H1 (cell line): ENCODE measurements around the gene TWF2. TPM values are rescaled to one million over a fixed set of nuclear protein-coding genes. Genes with fewer than 3 reads are reported as not detected.

Source experiments
- CTCF ChIA-PET: fragments of 300-600 bp; sonication (Branson Sonifier 250); formaldehyde crosslinking; loops from one replicate; lab custom pipeline; 2021; ENCODE audit not compliant: partially characterized antibody; lab: Charles Lee
- POLR2A ChIA-PET: fragments of 300-600 bp; sonication (Branson Sonifier 250); formaldehyde crosslinking; loops from one replicate; lab custom pipeline; 2021; ENCODE audit warnings: inconsistent platforms; ENCODE audit not compliant: partially characterized antibody; lab: Charles Lee
- DNase-seq, 2 experiments: peaks; one replicate each; pipeline versions ENCODE4 v3.0.0 to v3.0.0-alpha.2; 2010 to 2022; ENCODE audit warnings: low spot score in 2 of 2, low read depth in 1 of 2, mixed read lengths in 1 of 2
- FAIRE-seq: peaks from 2 replicates; lab custom pipeline; 2011; peaks lifted over from hg19 to GRCh38; lab: Jason Lieb, UNC
- H2AFZ ChIP-seq: 2 replicates; pipeline ENCODE4 v1.8.1; 2012; ENCODE audit warnings: low read length, inconsistent platforms
- H2AK5ac ChIP-seq: 2 replicates; pipeline ENCODE4 v1.6.1; 2013; ENCODE audit warnings: low read depth, low read length
- H2BK120ac ChIP-seq: replicated peaks from 2 replicates; pipeline ENCODE3; 2013; ENCODE audit warnings: low read depth, low read length, inconsistent platforms
- H2BK12ac ChIP-seq: 2 replicates; pipeline ENCODE4 v1.6.1; 2013; ENCODE audit warnings: low read depth, low read length
- H2BK15ac ChIP-seq: 2 replicates; pipeline ENCODE4 v1.6.1; 2013; ENCODE audit warnings: low read length
- H2BK20ac ChIP-seq: 2 replicates; pipeline ENCODE4 v1.6.1; 2013; ENCODE audit warnings: low read length
- H2BK5ac ChIP-seq: 2 replicates; pipeline ENCODE4 v1.6.1; 2013; ENCODE audit warnings: low read depth, low read length
- H3K14ac ChIP-seq: 2 replicates; pipeline ENCODE4 v1.6.1; 2013; ENCODE audit warnings: inconsistent platforms; ENCODE audit not compliant: insufficient read length
- H3K18ac ChIP-seq: 2 replicates; pipeline ENCODE4 v1.6.1; 2013; ENCODE audit warnings: low read length; ENCODE audit errors: extremely low read depth
- H3K23ac ChIP-seq: 2 replicates; pipeline ENCODE4 v1.6.1; 2013; ENCODE audit warnings: inconsistent platforms; ENCODE audit not compliant: insufficient read length
- H3K23me2 ChIP-seq: 2 replicates; pipeline ENCODE4 v1.6.1; 2013; ENCODE audit warnings: low read depth, low read length
- H3K27ac ChIP-seq: 2 replicates; pipeline ENCODE4 v1.6.1; 2011; ENCODE audit warnings: low read depth, low read length, inconsistent platforms
- H3K27me3 ChIP-seq, 4 experiments: replicated peaks in 1 of 4; 1 replicate in 1 of 4; 2 replicates in 3 of 4; pipeline versions ENCODE4 v1.6.1 to v1.8.1; 2011 to 2013; ENCODE audit warnings: low read length in 3 of 4, mild to moderate bottlenecking in 3 of 4, inconsistent platforms in 2 of 4, mixed read lengths in 2 of 4, moderate library complexity in 1 of 4; ENCODE audit not compliant: control insufficient read depth in 3 of 4, insufficient read depth in 3 of 4; ENCODE audit errors: extremely low read depth in 1 of 4
- H3K36me3 ChIP-seq, 4 experiments: 2 replicates each; pipeline versions ENCODE4 v1.6.1 to v1.8.1; 2011 to 2013; ENCODE audit warnings: mild to moderate bottlenecking in 4 of 4, low read length in 3 of 4, moderate library complexity in 2 of 4, control low read depth in 1 of 4, inconsistent platforms in 1 of 4; ENCODE audit not compliant: insufficient read depth in 4 of 4, control insufficient read depth in 2 of 4
- H3K4ac ChIP-seq: replicated peaks from 2 replicates; pipeline ENCODE3; 2013; ENCODE audit warnings: low read length, low read depth, mixed read lengths, inconsistent platforms; ENCODE audit not compliant: insufficient read length
- H3K4me1 ChIP-seq, 4 experiments: replicated peaks in 1 of 4; 1 replicate in 1 of 4; 2 replicates in 3 of 4; pipeline versions ENCODE4 v1.6.1 to v1.8.1; 2011 to 2013; ENCODE audit warnings: low read length in 3 of 4, inconsistent platforms in 2 of 4, mixed read lengths in 1 of 4; ENCODE audit not compliant: insufficient read depth in 4 of 4, control insufficient read depth in 3 of 4
- H3K4me2 ChIP-seq, 2 experiments: 2 replicates each; pipeline versions ENCODE4 v1.6.1 to v1.8.1; 2011 to 2013; ENCODE audit warnings: low read depth in 2 of 2, low read length in 2 of 2, control low read depth in 1 of 2, inconsistent platforms in 1 of 2, mild to moderate bottlenecking in 1 of 2; ENCODE audit not compliant: insufficient read depth in 1 of 2
- H3K4me3 ChIP-seq, 4 experiments: fragments of 200-600, 300-600 bp in 1 of 4; sonication (generic), shearing (Covaris generic), sonication (Bioruptor Twin) in 1 of 4; 2 replicates each; pipeline versions ENCODE4 v1.5.1 to v1.8.1; 2011 to 2016; ENCODE audit warnings: low read length in 4 of 4, low read depth in 3 of 4, control low read depth in 2 of 4, inconsistent platforms in 2 of 4, mild to moderate bottlenecking in 2 of 4, mixed read lengths in 1 of 4, moderate library complexity in 1 of 4; ENCODE audit not compliant: insufficient read depth in 2 of 4; ENCODE audit errors: extremely low read depth in 1 of 4
- H3K56ac ChIP-seq: replicated peaks from 2 replicates; pipeline ENCODE3; 2013; ENCODE audit warnings: low read depth, mild to moderate bottlenecking, mixed read lengths, low read length, inconsistent platforms; ENCODE audit not compliant: insufficient read length
- H3K79me1 ChIP-seq: 2 replicates; pipeline ENCODE4 v1.6.1; 2013; ENCODE audit warnings: low read depth, low read length, control low read depth
- H3K79me2 ChIP-seq, 2 experiments: 2 replicates each; pipeline versions ENCODE4 v1.6.1 to v1.8.1; 2012 to 2013; ENCODE audit warnings: low read length in 2 of 2, mild to moderate bottlenecking in 2 of 2, inconsistent platforms in 1 of 2; ENCODE audit not compliant: insufficient read depth in 2 of 2, control insufficient read depth in 1 of 2
- H3K9ac ChIP-seq, 4 experiments: replicated peaks in 1 of 4; 1 replicate in 1 of 4; 2 replicates in 3 of 4; pipeline versions ENCODE4 v1.6.1 to v1.8.1; 2011 to 2013; ENCODE audit warnings: low read depth in 3 of 4, low read length in 3 of 4, control low read depth in 2 of 4, mild to moderate bottlenecking in 2 of 4, moderate library complexity in 2 of 4, inconsistent platforms in 1 of 4; ENCODE audit errors: extremely low read depth in 1 of 4
- H3K9me3 ChIP-seq, 2 experiments: 2 replicates each; pipeline versions ENCODE4 v1.6.1 to v1.8.1; 2012 to 2013; ENCODE audit warnings: mild to moderate bottlenecking in 2 of 2, moderate library complexity in 2 of 2, control low read depth in 1 of 2, inconsistent platforms in 1 of 2, low read depth in 1 of 2, low read length in 1 of 2, mixed read lengths in 1 of 2; ENCODE audit not compliant: insufficient read depth in 2 of 2
- H4K20me1 ChIP-seq, 2 experiments: replicated peaks in 1 of 2; 2 replicates each; pipeline versions ENCODE3 to v1.8.1; 2011 to 2013; ENCODE audit warnings: inconsistent platforms in 2 of 2, low read length in 2 of 2, mild to moderate bottlenecking in 1 of 2; ENCODE audit not compliant: insufficient read depth in 2 of 2, control insufficient read depth in 1 of 2
- H4K5ac ChIP-seq: 2 replicates; pipeline ENCODE4 v1.6.1; 2013; ENCODE audit warnings: low read length, low read depth, mixed read lengths, inconsistent platforms; ENCODE audit not compliant: insufficient read length
- H4K8ac ChIP-seq: 2 replicates; pipeline ENCODE4 v1.8.0; 2013; ENCODE audit warnings: mild to moderate bottlenecking, moderate library complexity, low read length, inconsistent platforms; ENCODE audit not compliant: insufficient read depth; ENCODE audit errors: extremely low read depth
- H4K91ac ChIP-seq: replicated peaks from 2 replicates; pipeline ENCODE3; 2013; ENCODE audit warnings: low read length, mixed read lengths, inconsistent platforms; ENCODE audit not compliant: insufficient read length
- ASH2L ChIP-seq: fragments of 200-600, 300-600 bp; sonication (generic); IDR thresholded peaks from one replicate; pipeline ENCODE4 v1.7.1; 2017; ENCODE audit warnings: low read length
- BRCA1 ChIP-seq: IDR thresholded peaks from 2 replicates; pipeline ENCODE4 v1.6.1; 2012; ENCODE audit warnings: low read depth, low read length, improper control_type of control experiment
- CEBPB ChIP-seq: IDR thresholded peaks from 2 replicates; pipeline ENCODE4 v1.6.1; 2012; ENCODE audit warnings: low read depth, low read length
- EGR1 ChIP-seq: IDR thresholded peaks from 2 replicates; pipeline ENCODE4 v1.6.1; 2011; ENCODE audit warnings: low read depth, low read length, borderline replicate concordance
- POLR2AphosphoS5 ChIP-seq: IDR thresholded peaks from 2 replicates; pipeline ENCODE4 v1.6.1; 2011; ENCODE audit warnings: low read depth, low read length
- SP1 ChIP-seq: IDR thresholded peaks from 2 replicates; pipeline ENCODE4 v1.6.1; 2011; ENCODE audit warnings: low read depth, low read length
- WGBS, 2 experiments: shearing (Covaris generic) in 1 of 2; methylation state at CpG; one replicate each; pipeline versions ENCODE4 v1.1.6 to v1.1.7; 2013 to 2015; ENCODE audit warnings: low lambda C conversion rate in 2 of 2, mixed read lengths in 2 of 2, inconsistent platforms in 1 of 2, low coverage in 1 of 2, missing lambda C conversion rate in 1 of 2; ENCODE audit not compliant: insufficient replicate concordance in 2 of 2, insufficient coverage in 1 of 2, insufficient read length in 1 of 2; ENCODE audit errors: extremely low coverage in 1 of 2, missing lambda C conversion rate in 1 of 2; 5-methylcytosine and 5-hydroxymethylcytosine counted together
- polyA plus RNA-seq, 7 experiments: library from polyadenylated mRNA; depleted of rRNA in 3 of 7; stranded (reverse) in 5 of 7; unstranded in 2 of 7; fragments of >200 nt in 5 of 7; fragments of 200-250 nt in 2 of 7; gene quantifications; 1 replicate in 5 of 7; 2 replicates in 1 of 7; 4 replicates in 1 of 7; pipeline versions ENCODE4 v1.2.1 to v1.2.3, GENCODE V29; 2011 to 2013; ENCODE audit warnings: missing spikeins in 2 of 7, mixed read lengths in 2 of 7
- total RNA-seq: library from RNA; stranded (reverse); fragmentation: NEBNext Ultra II Directional; extraction: Animal tissue kit (Norgen Biotek cat#: 25700); gene quantifications from 2 replicates; pipeline ENCODE4 v1.2.1, GENCODE V29; 2021

TWF2 gene
- total and polyA plus RNA-seq, 2 of the 8 experiments (the other 6 are each of a cell fraction or from before 2014, with no cell fraction given), result 65.2 to 90.4 TPM

DNA sequence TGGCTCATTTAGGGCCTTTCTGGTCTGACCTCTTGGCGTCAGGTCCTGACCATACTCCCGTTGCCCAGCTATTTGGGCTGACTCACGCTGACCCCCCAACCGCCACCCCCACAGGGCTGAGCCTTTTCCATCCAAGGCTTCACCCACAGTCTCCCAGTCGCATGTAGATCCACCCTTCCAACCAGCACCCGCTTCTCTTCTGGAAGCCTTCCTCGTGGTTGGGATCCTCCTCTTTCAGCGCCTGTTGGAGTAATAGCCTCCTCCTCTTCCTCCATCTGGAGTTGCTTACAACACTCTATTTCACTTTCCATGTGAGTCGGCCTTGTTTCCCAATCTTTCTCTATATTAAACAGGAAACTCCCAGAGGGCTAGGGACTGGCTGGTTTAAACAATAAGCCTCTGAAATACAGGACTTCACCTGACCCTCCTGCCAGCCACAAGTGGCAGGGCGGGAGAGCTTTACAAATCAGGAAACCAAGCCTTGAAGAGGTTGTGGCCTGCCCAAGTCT is 43.1 kb downstream of the TWF2 start:
- H3K9me3 ChIP-seq, result no peaks in the 10 kb centered on the region
- no peak overlapping the region for H3K4me3 ChIP-seq
- H2BK20ac ChIP-seq, result no peak overlapping the region
- H3K79me1 ChIP-seq, result no peaks in the 10 kb centered on the region; the same call in none of the 2 replicates
- peaks cover 4% of the 10 kb centered on the region; the same call in 1 of the 2 replicates for H3K23me2 ChIP-seq
- TF ChIP-seq CEBPB, result no peak
- TF ChIP-seq EGR1, result no peak
- TF ChIP-seq BRCA1, result no peak
- TF ChIP-seq POLR2AphosphoS5, result no peak
- no peak for TF ChIP-seq ASH2L
- TF ChIP-seq SP1, result no peak
- ChIA-PET CTCF (interaction anchor here (1.2 to 2.4 kb wide), 5 partner anchors 26 to 194 kb away, joined by 3 to 8 read pairs (median 4); no protein-coding TSS in a partner anchor), POLR2A (interaction anchor here (1.0 to 2.1 kb wide), 3 partner anchors 14 to 43 kb away, joined by 3 to 14 read pairs (median 3); partner anchors contain the start of gene POC1A)
- no peak for FAIRE-seq
- no peak overlapping the region for H2BK15ac ChIP-seq
- no peak overlapping the region for H3K14ac ChIP-seq
- H2AFZ ChIP-seq, result no peak overlapping the region
- peaks cover 0 to 12% (median 7%) of the 10 kb centered on the region in 4 experiments; a peak in 6 of 7 replicates for H3K4me1 ChIP-seq
- no peak overlapping the region for H2BK12ac ChIP-seq
- DNase-seq, result no peak
- H3K4ac ChIP-seq, result no peak overlapping the region
- H3K18ac ChIP-seq, result no peak overlapping the region
- WGBS, 2 experiments, result 93% methylated on average over 10 of the region's 10 CpGs; no CpG with 5 or more reads in 1 of the 2 experiments
- no peak overlapping the region for H3K9ac ChIP-seq
- H3K36me3 ChIP-seq, result peaks cover 0 to 8% (median 0%) of the 10 kb centered on the region in 4 experiments; a peak in 2 of 8 replicates
- H2BK120ac ChIP-seq, result no peak overlapping the region
- H4K91ac ChIP-seq, result no peak overlapping the region
- H2AK5ac ChIP-seq, result no peak overlapping the region
- H3K79me2 ChIP-seq, result peaks cover 0 to 8% of the 10 kb centered on the region in 2 experiments; a peak in 2 of 4 replicates
- no peak overlapping the region for H3K27ac ChIP-seq
- no peak overlapping the region for H3K56ac ChIP-seq
- H2BK5ac ChIP-seq, result no peak overlapping the region
- peaks cover 0 to 3% (median under 1%) of the 10 kb centered on the region in 4 experiments; a peak in 4 of 7 replicates for H3K27me3 ChIP-seq
- no peak overlapping the region for H3K23ac ChIP-seq
- no peak overlapping the region for H3K4me2 ChIP-seq
- H4K20me1 ChIP-seq, result peaks cover 0 to 3% of the 10 kb centered on the region in 2 experiments
- no peak overlapping the region for H4K5ac ChIP-seq
- H4K8ac ChIP-seq, result no peak overlapping the region
